T1000 (cell line): Measurements from ENCODE around the gene CEACAM7.
"Not testable (repeated sequence)": the region's sequence is repeated elsewhere in the genome, so short reads cannot be mapped to it uniquely, and the experiment has no call there.

ENCODE experiments used
- DNase-seq: peaks from one replicate; lab custom pipeline; 2025; ENCODE audit warnings: mixed read lengths; lab: John Stamatoyannopoulos, UW

Gene CEACAM7

DNA sequence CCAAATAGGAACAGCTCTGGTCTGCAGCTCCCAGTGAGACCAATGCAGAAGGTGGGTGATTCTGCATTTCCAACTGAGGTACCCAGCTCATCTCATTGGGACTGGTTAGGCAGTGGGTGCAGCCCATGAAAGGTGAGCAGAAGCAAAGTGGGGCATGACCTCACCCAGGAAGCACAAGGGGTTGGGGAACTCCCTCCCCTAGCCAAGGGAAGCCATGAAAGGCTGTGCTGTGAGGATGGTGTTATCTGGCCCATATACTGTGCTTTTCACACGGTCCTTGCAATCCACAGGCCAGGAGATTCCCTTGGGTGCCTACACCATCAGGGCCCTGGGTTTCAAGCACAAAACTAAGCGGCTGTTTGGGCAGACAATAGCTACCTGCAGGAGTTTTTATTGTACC, 31.3 kb downstream of the CEACAM7 start:
- DNase-seq, result not testable (repeated sequence)

DNA sequence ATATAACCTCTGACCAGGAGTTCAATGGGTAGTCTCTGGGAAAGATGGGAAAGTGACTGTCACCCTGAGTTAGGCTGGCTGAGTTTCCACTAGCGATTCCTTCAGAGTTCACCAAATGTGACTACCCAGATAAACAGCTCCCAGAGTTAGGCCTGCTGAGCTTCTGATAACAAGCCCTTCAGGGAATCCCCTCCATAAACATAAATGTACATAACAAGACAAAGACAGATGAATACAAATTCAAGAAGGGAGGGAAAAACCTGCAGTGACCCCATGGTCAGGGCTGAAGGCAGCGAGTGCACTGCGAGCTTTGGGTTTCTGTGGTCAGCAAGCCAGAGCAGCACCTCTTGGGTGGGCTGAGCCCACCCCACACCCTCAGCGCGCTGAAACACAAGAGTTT, 35.8 kb downstream of the CEACAM7 start:
- DNase-seq, result no peak

DNA sequence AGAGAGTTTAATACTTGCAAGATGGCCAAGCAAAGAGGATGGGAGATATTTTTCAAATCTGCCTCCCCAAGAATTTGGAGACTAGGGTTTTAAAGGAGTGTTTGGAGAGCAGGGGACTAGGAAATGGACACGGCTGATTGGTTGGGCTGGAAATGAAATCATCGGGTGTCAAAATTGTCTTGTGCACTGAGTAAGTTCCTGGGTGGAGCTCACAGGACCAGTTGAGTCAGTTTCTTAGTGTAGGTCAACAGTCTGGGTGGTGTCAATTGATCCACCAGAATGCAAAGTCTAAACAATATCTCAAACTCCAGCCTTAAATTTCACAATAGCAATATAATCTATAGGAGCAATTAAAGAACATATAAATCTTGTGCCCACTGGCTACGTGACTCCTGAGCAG, 38.2 kb downstream of the CEACAM7 start:
- no peak for DNase-seq

DNA sequence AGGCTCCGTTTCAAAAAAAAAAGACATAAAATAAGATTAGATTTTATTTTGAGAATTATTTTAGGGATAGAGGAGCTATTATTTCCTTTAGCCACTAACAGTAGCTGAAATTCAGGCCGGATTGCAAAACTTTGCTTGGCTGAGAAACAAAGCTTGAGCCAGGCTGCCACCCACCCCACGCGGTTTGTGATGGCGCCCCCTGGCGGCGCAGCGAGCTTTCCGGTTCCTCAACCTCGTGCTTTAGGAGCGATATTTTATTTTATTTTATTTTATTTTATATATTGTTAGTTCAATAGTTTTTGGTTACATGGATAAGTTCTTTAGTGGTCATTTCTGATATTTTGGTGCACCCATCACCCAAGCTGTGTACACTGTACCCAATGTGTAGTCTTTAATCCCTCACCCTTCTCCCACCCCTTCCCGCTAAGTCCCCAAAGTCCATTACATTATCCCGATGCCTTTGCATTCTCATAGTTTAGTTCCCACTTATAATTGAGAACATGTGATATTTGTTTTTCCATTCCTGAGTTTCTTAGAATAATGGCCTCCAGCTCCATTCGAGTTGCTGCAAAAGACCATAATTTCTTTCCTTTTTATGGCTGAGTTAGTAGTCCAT, 41.4 kb downstream of the CEACAM7 start:
- no peak for DNase-seq

DNA sequence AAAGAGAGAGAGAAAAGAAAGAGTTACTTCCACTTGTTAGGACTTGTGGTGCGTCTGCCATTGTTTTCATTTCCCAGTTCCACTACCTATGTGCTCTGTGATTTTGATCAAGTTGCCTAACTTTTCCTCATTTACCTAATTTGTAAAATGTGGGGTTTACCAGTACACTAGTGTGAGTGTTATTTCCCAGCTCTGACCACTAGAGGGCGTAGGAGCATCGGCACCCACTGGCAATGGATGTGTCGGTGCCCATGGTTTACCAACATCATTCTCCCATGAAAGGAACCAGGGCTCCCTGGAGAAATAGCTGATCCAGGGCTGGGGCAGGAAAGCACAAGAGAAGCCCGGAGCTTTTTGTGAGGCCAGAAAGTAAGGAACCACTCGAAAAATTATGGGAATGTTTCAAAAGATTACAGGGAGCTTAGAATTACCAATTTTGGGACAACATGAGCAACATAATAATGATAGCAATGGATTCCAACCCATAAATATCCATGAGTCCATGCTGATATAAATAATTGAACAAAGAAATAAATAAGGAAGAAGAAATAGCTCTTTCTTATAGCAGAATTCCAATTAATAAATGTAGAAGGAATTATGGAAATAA, 46.1 kb downstream of the CEACAM7 start:
- DNase-seq, result peak; percentile 12

DNA sequence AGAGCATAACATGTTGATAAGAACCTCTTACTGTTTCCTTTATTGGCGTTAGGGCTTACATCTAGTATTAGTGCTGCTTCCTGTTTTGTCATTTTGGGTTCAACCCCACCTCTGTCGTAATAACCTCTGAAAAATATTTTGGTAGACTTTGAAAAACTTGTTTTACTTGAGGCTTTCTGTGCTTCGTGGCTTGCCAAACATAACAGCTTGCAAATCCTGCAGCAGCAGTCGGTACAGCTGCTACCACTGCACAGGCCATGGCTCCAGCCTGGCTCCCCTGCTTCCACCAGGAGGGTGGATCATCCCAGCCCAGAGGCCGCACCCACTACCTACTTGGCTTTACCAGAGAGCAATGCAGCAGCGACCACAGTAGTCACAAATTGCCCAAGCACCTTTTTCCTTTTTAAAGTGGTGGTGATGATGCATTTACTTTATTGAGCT, 49.4 kb downstream of the CEACAM7 start:
- no peak for DNase-seq

DNA sequence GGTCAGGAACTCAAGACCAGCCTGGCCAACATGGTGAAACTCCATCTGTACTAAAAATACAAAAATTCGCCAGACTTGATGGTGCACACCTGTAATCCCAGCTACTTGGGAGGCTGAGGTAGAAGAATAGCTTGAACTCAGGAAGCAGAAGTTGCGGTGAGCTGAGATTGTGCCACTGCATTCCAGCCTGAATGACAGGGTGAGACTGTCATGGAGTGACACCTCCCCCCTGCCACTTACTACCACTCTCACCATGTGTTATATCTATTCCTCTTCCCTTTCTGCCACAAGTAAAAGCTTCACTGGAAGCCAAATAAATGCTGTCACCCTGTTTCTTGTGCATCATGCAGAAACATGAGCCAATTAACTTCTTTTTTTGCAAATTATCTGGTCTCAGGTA, 50.6 kb downstream of the CEACAM7 start:
- no peak for DNase-seq

DNA sequence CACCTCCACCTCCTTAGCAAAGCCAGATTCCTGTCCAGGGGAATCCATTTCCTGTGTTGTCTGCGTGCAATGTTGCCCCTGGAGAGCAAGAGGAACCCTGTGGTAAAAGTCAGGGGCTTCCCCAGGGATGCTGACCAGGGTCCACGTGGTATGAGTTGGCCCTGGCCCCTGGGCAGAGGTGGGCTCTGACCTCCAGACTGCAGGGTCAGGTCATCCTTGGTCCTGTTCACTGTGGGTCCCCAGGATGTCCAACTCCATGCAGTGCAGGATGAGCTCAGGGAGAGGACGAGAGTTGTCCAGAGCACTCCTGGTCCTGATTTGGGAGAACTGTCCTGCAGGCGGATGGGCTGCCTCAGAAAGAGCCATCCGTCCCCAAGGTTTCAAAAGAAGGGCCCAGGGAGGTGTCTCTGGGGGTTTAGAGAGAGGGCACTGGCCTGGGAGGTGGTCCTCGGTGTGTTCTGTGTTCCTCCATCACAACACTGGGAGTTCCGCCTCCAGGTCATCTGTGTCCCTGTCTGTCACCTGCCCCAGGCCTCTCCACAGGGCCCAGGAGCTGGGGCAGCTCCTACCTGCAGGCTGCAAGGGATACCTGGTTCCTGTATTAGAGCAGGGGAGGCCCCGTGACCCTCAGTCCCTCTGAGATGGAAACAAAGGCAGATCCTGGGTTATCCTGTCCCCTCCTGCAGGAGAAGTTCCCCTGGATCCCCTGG, 59.9 kb downstream of the CEACAM7 start:
- no peak for DNase-seq

DNA sequence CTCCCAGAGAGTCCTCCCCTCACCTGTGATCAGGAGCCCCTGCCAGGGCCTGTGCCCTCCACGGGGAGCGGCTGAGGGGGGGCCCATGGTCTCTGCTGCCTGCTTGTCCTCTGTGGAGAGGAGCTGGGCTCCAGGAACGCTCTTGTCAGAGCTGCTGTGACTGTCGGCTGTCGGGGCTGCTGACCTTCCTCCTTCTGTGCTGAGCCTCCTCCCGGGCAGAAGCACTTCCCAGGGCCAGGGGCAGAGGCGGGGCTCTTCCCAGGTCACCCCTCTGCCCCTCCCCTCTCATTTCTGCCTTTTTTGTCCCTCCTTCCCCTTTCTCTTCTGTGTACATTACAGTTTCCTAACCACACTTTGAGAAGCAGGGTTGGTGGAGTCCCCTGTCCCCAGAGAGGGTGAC, 61.2 kb downstream of the CEACAM7 start, which contains the start of gene CEACAM4:
TSS of gene CEACAM4 (minus strand) at position 198 of the 400 bp plus-strand sequence. CDS start at position 87, 111 bp downstream.
- DNase-seq, result no peak

DNA sequence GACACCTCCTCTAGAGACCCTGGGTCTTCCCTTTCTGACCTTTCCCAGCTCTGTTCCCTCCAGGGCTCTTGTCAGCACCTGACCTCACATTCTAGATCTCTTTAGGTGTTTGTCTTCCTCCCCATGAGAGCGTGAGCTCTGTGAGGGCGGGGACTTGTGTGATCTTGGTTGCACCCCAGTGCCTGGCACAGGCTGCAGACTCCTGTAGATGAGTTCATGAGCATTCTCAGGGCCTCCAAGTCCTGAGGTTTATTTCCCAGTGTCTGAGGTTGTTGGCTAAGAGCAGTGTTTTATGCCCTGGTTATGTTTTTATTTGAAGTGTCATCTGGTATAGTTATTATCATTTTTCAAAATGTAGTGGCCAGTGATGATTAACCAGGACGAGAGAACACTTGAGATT, 61.8 kb downstream of the CEACAM7 start:
- no peak for DNase-seq

DNA sequence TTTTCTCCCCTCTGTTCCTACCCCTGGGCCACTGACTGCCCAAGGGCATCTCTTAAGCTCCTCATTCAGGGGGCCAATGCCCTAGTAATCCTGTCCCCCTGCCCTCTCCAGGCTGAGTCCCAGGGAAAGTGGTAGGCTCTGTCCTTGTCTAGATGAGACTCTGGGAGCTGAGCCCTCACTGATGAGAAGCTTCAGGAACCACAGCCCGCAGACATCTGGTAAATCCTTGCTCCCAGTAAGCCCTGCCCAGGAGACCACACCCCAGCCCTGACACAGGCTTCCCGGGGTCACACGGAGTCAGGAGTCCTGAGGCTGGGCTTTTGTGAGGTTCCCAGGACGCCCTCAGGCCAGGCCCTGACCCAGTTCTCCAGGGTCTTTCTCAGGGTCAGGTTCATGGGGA, 63.1 kb downstream of the CEACAM7 start:
- no peak for DNase-seq

DNA sequence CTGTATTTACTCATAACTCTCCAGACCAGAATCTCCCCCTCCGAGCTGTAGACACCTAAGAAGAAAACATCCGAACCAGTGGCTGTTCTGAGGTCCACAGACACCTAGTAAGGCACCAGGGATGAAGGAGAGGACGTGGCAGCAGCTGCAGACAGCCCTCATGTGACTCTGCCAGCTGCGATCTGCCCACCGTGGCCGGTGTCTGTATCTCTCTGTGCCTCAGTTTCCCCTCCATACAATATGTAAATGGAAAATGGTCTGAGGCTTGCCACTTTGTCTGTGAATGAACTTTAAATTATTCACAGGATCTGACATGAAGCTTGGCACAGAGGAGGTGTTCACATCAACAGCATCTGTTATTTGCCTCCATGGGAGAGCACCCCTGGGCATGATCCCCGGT, 63.6 kb downstream of the CEACAM7 start:
- no peak for DNase-seq

DNA sequence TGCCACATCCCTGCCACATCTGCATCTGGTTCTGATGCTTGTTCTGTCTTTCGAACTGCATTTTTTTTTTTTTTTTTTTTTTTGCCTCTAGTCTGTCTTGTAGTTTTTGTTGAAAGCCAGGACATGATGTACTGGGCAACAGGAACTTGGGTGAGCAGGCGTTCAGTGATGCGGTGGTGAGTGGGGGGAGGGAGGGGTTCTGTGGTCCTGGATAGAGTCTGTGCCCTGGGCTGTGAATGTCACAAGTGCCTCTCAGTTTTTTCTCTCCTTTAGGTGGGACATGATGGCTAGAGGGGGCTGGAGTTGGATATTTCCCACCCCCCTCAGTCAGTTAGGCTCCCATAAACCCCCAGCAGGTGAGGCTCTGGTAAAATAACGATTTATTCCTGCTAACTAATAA, 64.7 kb downstream of the CEACAM7 start:
- DNase-seq, result no peak
